Measurements from ENCODE around the gene EIF2B4.

GRCh38 chr2:27398962-27399361 is 28.8 kb upstream of the EIF2B4 start:
- no peak for TF ChIP-seq CTCF (conservative IDR thresholded peaks at IDR 0.05; ENCODE audit: low read length)
- TF ChIP-seq EZH2phosphoT487 (IDR thresholded peaks at IDR 0.05; ENCODE audit: borderline replicate concordance, low read depth, low read length): no peak

Data from OCI-LY7 (cell line).